Stimulated activated CD8-positive, alpha-beta memory T cell treated with anti-CD3 and anti-CD28 coated beads, Interleukin-12 subunit alpha, Interleukin-12 subunit beta, amount 100 ng/mL, for 24 hours (primary cell): ENCODE measurements around the gene STRADA.
"Not testable (repeated sequence)": the region's sequence is repeated elsewhere in the genome, so short reads cannot be mapped to it uniquely, and the experiment has no call there.

Experiments used
- DNase-seq: peaks from one replicate; pipeline ENCODE4 v3.0.0-alpha.2; 2020; ENCODE audit errors: extremely low read depth

Gene STRADA

DNA sequence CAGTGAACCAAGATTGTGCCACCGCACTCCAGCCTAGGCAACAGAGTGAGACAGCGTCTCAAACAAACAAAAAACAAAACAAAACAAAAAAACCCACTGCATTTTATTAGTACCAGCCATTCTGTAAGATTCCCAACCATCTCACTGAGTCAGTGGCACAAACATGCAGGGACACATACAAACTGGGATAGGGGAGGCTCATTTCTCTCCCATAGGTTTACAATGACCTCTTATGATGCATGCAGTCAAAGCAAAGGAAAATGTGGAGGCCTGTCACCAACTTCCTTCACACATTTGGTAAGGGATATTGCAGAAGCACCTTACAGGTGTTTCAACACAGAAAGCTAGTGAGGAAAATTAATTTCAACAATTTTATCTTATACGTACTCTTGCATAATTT, 12.4 kb upstream of the STRADA start:
- no peak for DNase-seq

DNA sequence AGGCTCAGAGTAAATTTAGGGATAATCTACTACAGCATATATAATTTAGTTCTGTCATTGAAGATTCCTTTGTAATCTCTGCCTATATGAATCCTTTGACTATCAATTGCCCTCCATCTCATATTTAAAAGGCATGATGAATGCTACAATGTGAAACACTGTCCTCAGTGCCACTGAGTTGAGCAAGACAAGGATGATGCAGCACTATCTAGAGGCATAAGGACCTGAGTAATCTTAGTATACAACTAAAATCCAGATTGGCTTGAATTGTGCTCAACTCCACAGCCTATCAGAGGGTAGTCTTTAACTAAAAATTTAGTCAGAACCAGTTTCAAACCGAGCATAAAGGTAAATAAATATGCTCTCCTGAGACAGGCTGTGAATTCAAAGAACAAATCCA, 11.6 kb upstream of the STRADA start:
- no peak for DNase-seq

DNA sequence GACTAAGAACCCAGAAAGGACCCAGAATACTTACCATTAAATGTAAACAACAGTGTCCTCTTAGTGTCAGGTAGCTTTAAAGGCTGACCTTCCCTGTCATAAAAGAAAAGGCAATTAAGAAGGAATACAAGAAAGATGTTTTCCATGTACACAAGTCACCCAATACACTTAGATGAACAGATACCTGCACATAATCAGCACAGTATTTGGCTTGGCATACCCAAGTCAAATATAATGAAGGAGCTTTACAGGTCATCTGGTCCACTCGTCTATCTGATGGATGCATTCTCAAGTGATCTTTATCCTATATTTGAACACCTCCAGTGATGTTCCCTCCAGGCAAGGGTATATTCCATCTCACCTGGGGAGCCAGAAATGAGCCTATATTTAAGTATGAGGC, 11.1 kb upstream of the STRADA start:
- no peak for DNase-seq

DNA sequence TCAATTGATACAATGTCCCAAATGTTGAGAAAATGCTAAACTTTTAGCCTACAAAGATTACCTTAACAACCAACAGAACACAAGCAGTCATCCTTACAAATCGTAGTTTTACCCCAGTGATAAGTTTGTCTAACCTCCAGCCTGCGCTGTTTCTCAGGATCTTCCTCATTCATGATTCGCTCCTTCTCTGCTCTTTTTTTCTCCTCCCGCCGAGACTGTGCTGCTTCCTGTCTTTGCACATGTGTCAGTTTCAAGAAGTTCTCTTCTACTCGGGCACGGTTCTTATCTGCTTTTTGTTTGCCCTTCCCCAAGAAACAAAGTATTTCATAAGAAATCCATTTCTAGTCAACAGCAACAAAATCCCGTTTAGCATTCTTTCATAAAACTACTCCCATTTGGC, 10.2 kb upstream of the STRADA start:
- no peak for DNase-seq

DNA sequence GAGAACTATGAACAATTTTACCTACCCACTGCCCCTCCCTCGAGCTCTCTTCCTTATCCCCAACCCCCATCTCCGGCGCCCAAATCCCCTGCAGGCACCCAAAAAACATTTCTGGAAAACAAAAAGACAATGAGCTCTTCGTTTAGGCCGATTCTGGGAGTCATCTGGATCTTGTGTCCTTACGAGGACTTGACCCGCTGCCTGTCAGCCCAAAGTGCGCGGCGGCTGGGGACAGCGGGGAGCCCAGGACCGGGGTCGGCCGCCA, 524 bp downstream of the STRADA start:
- no peak for DNase-seq

DNA sequence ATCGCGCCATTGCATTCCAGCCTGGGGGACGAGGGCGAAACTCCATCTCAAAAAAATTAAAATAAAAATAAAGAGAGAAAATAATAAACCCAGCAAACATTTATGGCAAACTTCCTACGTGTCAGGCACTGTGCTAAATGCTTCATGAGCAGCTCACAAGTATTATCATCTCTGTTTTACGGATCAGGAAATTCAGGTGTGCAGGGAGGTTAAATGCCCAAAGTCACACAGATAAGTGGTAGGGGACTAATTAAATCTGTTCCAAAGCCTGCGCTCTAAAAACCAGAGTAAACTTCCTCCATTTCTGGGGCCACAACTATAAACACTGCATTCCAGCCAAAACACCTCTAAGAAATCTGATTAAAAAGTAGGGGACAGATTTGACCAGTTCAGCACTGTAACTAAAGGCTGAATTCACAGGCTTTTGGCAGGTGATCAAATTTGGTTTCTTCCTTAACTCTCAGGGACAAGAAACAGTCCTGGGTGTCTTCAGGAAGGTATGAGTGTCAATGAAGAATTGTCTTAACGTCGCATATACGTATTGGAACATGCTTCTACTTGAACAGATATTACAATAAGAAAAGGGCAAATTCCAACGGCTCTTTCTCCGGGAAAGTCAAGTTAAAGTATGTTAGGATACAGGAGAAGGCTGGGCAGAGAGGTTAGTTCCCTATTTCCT, 996 bp downstream of the STRADA start:
- no peak for DNase-seq

DNA sequence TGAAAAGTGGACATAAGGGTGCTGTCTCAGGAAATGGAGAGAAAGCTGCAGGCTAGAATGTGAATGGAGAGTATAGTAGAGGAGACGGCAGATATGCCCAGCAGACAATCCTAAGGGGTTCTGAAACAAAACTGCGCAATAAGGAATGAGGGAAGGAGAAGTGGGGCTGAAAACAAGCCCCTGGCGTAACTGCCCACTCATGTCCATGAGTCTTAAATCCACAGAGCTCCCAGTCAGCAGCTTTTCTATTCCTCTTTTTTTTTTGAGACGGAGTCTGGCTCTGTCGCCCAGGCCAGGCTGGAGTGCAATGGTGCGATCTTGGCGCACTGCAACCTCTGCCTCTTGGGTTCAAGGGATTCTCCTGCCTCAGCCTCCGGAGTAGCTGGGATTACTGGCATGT, 5.9 kb downstream of the STRADA start:
- DNase-seq, result no peak

DNA sequence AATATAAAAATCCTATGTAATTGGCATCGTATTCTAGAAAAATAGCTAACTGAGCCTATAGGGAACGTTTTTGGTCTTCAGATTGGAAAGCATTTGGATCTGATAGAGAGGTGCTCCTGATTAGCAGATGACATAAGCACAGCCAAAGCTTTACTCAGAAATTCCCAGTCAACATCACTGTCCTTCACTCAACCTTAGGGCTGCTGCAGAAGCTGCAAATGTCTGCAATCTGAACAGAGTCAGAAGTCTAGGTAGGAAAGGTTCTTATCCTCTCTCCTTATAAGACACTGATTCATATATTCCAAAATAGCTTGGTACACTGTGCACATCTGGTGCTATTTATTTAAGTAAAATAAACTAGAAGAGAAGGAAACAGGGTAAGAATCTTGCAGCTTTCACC, 19.2 kb downstream of the STRADA start:
- DNase-seq, result no peak

DNA sequence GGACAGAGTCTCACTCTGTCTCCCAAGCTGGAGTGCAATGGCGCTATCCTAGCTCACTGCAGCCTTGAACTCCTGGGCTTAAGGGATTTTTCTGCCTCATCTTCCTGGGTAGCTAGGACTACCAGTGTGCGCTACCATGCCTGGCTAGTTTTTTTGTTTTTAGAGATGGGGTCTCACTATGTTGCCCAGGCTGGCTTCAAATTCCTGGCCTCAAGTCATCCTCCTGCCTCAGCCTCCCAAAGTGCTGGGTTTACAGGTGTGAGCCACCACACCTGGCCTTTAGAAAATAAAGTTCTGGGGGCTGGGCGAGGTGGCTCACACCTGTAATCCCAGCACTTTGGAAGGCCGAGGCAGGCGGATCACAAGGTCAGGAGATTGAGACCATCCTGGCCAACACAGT, 21.4 kb downstream of the STRADA start:
- DNase-seq, result not testable (repeated sequence)

DNA sequence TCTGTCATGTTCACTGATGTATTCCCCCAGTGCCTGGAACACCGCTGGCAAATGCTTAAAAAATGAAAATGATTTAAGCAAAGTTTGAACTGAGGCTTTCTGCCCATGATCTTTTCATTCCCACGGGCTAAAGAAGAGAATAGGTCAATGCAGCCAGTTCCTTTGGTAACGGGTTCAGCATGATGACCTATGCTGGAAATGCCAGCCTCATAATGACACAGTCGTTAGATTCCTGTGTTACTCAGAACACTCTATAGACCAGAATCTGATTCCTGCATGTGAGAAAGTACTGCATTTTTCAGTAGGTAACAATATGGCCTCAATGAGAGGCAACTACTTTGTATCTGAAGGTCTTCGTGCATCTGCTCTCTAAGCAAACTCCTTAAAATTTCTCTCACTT, 22.6 kb downstream of the STRADA start:
- DNase-seq, result no peak

DNA sequence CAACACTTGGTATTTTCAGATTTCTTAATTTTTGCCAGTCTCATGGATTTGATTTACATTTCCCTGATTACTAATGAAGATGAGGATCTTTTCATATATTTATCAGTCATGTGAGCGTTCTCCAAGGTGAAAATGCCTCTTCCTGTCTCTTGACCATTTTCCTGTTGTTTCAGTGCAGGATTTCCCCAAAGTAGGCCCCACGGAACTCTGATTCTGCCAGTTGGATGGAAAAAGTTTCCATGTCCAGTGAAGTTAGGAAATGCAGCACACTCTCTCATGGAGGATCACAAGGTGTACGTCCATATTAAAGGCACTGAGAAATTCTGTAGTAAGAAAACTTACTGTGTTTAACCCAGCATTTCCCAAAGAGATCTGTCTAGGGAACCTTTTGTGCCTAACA, 25.2 kb downstream of the STRADA start:
- DNase-seq, result no peak

DNA sequence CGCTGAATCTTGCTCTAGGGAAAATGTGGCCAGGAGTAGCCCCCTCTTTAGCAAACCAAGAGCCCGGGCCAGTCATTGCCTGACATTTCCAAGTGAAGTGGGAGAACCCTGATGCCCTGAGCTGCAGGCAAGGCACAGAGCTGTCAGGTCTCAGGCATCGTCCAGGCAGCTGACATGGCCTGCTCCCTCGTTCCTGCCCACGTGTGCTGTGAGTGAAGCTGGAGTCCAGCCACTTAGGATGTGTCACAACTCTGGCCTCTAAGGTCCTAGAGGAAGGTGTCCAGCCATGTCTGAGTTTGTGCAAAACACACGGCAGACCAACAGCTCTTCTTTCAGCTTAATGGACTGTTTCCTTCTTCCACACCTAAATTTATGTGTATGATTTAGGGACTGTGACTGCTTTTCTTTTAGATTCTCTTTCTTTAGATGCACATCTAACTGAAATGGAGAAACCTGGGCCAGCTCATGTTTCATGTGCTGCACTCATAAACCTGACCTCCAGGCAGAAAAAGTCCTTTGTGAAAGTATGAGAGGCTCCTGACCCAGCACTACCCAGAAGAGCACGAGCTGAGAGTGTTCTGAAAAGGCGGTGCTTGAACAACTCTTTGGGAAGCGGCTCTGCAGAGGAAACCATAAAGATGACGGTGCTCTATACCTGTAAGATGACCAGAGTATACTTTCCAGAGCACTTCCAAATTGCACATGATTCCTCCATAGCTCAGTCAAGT, 26.9 kb downstream of the STRADA start:
- no peak for DNase-seq

DNA sequence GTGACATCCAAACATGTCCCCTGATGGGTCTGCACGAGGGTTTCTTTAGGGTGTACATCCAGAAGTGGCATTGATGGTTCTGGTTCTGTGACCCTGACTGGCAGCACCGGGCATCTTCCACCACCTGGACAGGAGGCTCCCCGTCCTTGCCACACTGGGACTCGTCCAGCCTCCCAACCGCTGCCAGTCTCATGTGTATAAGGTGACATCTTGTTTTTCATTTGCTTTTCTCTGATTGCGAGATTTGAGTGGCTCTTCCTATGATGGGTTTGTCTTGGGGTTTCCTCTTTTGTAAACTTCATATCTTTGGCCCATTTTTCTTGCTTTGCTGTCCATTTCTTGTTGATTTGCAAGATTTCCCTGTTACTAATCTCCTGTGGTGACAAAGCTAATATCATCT, 32.5 kb downstream of the STRADA start:
- DNase-seq, result no peak

DNA sequence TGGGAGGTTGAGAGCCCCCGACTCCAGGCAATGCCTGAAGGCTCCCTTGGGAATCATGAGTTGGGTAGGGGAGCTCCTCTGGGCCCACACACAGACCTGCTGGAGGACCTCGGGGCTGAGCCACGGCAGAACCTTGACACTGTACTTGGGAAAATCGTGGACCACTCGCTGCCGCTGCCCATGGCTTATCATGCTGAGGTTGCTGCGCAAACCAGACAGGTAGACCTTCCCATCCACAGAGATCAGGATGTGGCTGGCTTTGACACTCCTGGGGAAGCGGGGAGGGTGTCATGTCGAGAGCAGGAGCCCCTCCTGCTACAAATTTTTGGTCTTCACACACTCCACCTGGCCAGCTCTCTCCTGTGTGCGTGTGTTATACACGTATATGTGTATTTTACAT, 34.4 kb downstream of the STRADA start:
- no peak for DNase-seq

DNA sequence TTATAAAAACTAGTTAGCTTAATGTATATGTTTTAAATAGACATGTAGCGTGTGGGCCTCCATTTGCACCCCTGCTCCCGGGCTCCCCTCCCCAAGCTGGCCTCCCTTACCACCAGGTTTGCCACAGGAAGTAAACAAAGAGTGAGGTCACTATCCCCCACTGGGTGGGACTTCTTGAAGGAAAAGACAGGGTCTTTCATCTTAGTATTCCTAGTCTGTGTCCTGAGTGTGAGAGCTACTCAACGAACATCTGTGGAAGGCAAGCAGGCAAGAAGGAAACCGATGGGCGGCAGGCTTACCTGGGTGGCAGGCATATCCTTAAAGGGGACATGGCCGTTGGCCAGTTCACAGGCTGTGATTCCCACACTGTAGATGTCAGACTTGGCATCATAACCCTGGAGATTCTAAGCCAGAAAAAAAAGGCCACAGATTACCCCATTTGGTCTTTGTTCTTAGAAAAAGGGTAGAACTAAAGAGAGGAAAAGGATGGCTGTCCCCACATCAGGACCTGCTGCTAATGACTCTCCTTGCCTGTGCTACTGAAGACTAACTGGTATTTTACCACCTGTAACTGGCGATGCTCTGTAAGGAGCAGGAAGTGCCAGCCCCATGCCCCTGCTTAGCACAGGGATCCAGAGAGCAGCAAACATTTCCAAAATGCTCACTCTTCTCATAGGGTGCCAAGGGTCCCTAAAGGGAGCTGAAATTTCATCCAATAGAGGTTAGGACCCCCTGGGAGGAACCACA, 35.1 kb downstream of the STRADA start:
- DNase-seq, result no peak

DNA sequence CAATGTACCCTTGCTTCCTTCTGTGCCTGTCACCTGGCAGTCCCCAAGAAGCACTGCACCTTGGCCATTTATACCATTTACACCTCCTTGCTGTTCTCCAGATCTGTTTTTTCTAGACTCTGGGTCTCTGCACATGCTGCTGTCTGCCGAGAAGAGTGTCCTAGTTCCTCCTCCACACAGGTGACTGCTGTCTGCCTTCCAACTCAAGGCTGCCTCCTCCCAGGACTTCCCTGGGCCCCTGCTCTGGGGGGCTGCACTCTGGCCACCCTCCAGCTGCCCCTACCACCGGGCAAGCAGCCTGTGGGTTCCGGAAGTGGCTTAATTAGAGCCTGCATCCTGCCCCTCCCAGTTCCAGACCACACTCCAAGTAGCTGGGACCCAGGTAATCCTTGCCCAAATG, 35.9 kb downstream of the STRADA start:
- DNase-seq, result no peak

DNA sequence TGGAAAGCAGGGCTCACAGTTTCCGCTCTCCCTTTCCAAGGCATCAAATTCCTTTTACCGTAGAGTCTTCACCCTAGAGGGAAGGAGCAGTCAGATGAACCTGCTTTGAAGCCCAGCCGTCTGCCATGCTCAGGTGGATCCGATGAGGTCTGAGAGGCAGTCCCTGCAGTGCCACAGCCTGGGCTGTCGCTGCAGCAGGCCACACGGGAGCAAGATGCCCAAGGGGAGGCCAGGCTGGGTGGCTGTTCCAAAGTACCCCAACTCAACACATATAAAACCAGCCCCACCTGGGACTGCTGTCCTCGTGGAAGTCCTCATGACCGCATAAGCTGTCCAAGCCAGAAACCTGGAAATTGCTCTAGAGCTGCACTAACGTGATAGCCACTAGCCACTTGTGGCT, 36.8 kb downstream of the STRADA start:
- DNase-seq, result no peak

DNA sequence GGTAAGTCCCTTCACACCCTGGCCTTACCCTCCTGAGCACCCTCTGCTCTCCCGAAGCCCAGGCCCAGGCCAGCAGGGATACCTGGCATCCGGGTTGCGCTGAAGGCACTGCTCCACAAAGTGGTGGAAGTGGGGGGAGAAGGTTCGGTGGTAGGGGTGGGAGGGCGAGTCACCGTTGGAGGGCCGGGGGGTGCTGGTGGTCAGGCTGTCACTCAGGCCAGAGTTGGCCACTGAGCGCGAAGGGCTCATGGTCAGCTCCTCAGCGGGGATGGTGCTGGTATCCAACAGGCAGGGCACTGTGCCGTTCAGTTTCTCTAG, 37.4 kb downstream of the STRADA start:
- DNase-seq, result no peak

DNA sequence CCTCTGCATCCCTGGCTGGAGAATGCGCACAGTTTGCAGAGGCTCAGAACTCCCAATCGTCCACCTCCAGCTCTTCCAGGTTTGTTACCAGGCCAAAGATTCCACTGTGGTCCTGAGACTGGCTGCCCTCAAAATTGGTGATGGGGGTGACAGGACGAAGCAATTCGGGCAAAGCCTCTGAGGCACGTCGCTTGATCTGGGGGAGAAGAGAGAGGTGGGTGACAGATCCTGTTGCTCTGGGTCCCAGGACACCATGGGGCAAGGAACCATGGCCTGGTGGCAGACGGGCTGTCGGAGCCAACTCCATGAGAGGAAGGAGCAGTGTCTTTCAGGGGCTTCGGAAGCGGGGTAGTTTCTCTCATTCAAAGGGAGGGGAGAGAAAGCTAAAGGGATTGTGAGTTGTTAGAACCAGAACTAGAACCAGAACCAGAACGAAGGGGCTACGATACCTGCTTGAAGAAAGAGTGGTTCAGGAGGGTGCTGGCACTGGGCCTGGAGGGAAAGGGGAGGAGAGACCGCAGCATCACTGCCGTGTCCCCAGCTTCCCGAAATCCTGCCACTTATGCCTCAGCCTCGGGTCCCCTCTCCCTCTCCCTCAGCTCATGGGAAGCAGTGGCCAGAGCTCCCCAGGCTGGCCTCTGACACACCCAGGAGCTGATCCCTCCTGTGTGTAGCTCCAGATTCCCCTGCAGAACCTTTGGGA, 37.9 kb downstream of the STRADA start:
- no peak for DNase-seq

DNA sequence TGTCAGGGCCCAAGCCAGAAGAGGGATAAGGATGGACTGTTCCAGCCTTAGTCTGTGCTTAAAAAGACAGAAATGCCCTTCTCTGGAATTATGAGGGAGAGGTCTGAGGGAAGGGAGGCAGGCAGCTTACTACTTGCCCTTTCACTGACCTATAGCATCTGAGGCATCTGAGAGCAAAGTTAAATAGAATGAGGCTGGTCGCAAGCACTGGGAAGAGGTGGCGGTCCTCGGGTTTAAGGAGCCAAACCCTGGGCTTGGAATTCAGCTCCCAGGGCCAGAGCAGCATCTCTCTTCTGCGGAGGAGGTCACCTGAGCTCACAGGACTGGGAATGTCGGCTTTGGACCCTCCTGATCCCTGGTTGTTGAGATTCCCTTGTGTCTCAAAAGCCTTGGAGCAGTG, 38.6 kb downstream of the STRADA start:
- no peak for DNase-seq

DNA sequence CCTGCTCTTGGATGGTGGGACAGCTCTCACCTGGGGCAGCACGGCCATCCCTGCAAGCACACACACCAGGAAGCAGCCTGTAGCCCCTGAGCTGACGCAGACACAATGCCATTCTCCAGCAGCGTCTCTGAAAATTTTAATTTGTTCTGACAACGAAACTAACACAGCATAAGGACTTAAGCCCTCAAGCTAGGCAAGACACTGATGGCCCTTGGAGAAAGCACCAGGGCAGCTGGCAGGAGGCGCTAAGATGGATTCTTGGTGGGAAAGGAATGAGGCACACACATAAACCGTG, 38.9 kb downstream of the STRADA start:
- no peak for DNase-seq

DNA sequence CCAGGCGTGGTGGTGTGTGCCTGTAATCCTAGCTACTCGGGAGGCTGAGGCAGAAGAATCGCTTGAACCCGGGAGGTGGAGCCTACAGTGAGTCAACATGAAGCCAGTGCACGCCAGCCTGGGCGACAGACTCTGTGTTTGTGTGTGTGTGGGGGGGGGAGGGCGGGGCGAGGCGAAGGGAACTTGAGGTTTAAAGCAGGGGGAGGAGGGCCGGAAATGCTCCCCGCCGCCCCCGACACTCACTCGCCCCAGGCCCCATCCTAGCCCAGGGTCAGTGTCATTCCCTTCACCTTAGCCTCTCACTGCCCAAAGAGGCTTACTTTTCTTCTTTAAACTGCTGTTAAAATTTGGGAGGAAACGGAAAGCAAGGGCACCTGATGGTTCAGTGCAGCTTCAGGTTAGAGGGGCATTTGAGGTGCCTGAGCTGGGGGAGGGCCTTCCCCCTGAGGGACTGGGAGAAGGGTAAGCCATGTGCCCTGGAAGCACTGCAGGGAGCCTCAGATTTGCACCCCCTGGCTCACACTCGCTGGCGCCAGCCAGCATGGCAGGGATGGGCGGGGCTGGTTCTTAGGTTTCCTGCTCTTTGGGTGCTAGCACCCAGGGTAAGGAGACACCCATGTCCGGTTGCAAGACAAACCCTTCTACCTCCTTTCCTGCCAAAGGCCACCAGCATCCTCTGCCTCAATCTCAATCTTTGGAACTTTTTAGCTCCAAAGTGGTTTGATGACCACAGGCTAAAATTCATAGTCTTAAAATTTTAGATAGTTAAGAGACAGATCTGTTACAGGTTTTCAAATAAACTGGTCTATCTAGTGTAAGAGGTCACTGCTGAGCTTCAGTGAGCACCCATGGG, 39.5 kb downstream of the STRADA start:
- DNase-seq, result peak; percentile 49
